Left lung (tissue), 10 donors: ENCODE data around the gene SLC4A3. TPM values are rescaled to one million over a fixed set of nuclear protein-coding genes. Genes with fewer than 3 reads are reported as not detected.

Experiments
- ATAC-seq: fragments of 200-7000 bp; cut with Tn5 transposase; one replicate; pipeline ENCODE4 v1.9.1; 2020; ENCODE audit warnings: moderate library complexity
- DNase-seq, 4 donors: peaks; one replicate each; pipeline ENCODE4 v3.0.0-alpha.2; 2013 to 2020
- H3K27ac ChIP-seq, 2 donors: fragments of 200-600 bp; sonication (generic) in 1 of 2; one replicate each; pipeline versions ENCODE4 v1.5.0 to v1.8.0; 2020 to 2021
- H3K27me3 ChIP-seq, 2 donors: fragments of 200-600 bp; sonication (generic) in 1 of 2; one replicate each; pipeline versions ENCODE4 v1.5.0 to v1.8.0; 2020 to 2021
- H3K36me3 ChIP-seq, 2 donors: fragments of 200-600 bp; sonication (generic) in 1 of 2; one replicate each; pipeline versions ENCODE4 v1.5.0 to v1.8.0; 2020 to 2021
- H3K4me1 ChIP-seq, 2 donors: fragments of 200-600 bp; one replicate each; pipeline ENCODE4 v1.8.0; 2021
- H3K4me3 ChIP-seq, 2 donors: fragments of 200-600 bp; sonication (generic) in 1 of 2; one replicate each; pipeline versions ENCODE4 v1.5.0 to v1.8.0; 2020 to 2021; ENCODE audit warnings: mild to moderate bottlenecking in 1 of 2
- H3K9me3 ChIP-seq, 2 donors: fragments of 200-600 bp; sonication (generic) in 1 of 2; one replicate each; pipeline versions ENCODE4 v1.5.0 to v1.8.0; 2020 to 2021
- CTCF ChIP-seq, 2 donors: fragments of 200-600 bp; sonication (generic) in 1 of 2; IDR thresholded peaks; one replicate each; pipeline versions ENCODE4 v1.5.0 to v1.8.0; 2021; ENCODE audit warnings: antibody characterized with exemption in 2 of 2
- intact Hi-C, 2 donors: fragments of 100-400 bp; cut with DNase I; formaldehyde crosslinking; loops; one replicate each; pipeline versions ENCODE4 v1.11.2 to v1.14.2; 2022
- polyA plus RNA-seq, 6 donors: library from polyadenylated mRNA; unstranded; fragments of 120-200 nt; gene quantifications; one replicate each; pipeline ENCODE4 v1.2.1, GENCODE V29; 2013; ENCODE audit not compliant: insufficient read length in 6 of 6
- total RNA-seq, 2 donors: library from RNA; stranded (reverse); fragmentation: NEBNext Ultra II Directional; extraction: Animal tissue kit (Norgen Biotek cat#: 25700); gene quantifications; one replicate each; pipeline ENCODE4 v1.2.1, GENCODE V29; 2021
- donor health status: DM: no; HTN: yes; CAD: no.
- donor health status: DM: no; HTN: no; CAD: no.

Gene SLC4A3
- total and polyA plus RNA-seq, 8 donors = 2.9 to 13.3 (median 9.8) TPM

GRCh38 chr2:219636144-219636915 is 8.9 kb downstream of the SLC4A3 start:
- Histone ChIP-seq H3K36me3 (no peaks in the 10 kb centered on the region), H3K4me3 (no peak overlapping the region), H3K4me1 (no peaks in the 10 kb centered on the region), H3K9me3 (no peaks in the 10 kb centered on the region), H3K27ac (no peak overlapping the region), H3K27me3 (peaks cover 0 to 28% of the 10 kb centered on the region in 2 donors)
- ATAC-seq = no peak
- intact Hi-C loops = no loop called here
- no peak for TF ChIP-seq CTCF (IDR thresholded peaks at IDR 0.05)
- DNase-seq = no peak

- H3K9me3 ChIP-seq = no peaks in the 10 kb centered on the region
- DNase-seq (no peak), ATAC-seq (no peak)
- TF ChIP-seq CTCF (IDR thresholded peaks at IDR 0.05) = no peak
- H3K4me1 ChIP-seq = peaks cover 0 to 2% of the 10 kb centered on the region in 2 donors
- peaks cover 0 to 26% of the 10 kb centered on the region in 2 donors for H3K27me3 ChIP-seq
- intact Hi-C loops = no loop called here
- H3K27ac ChIP-seq = no peak overlapping the region
- no peak overlapping the region for H3K4me3 ChIP-seq
- no peaks in the 10 kb centered on the region for H3K36me3 ChIP-seq
Measured at GRCh38 chr2:219636941-219637841, 9.8 kb downstream of the SLC4A3 start.

- Histone ChIP-seq H3K27ac (no peak overlapping the region), H3K4me1 (peaks cover 0 to 8% of the 10 kb centered on the region in 2 donors), H3K27me3 (peaks cover 0 to 23% of the 10 kb centered on the region in 2 donors), H3K4me3 (no peak overlapping the region), H3K36me3 (no peaks in the 10 kb centered on the region), H3K9me3 (no peaks in the 10 kb centered on the region)
- no peak for TF ChIP-seq CTCF (IDR thresholded peaks at IDR 0.05)
- intact Hi-C loops = no loop called here
- ATAC-seq (no peak), DNase-seq (no peak)
Measured at GRCh38 chr2:219637842-219638185, 10.4 kb downstream of the SLC4A3 start.

GRCh38 chr2:219638217-219638947 is 11.0 kb downstream of the SLC4A3 start:
- DNase-seq (no peak), ATAC-seq (no peak)
- intact Hi-C loops = no loop called here
- H3K9me3 ChIP-seq = no peaks in the 10 kb centered on the region
- H3K27ac ChIP-seq = no peak overlapping the region
- no peak for TF ChIP-seq CTCF (IDR thresholded peaks at IDR 0.05)
- H3K27me3 ChIP-seq = peaks cover 0 to 29% of the 10 kb centered on the region in 2 donors
- peaks cover 0 to 8% of the 10 kb centered on the region in 2 donors for H3K4me1 ChIP-seq
- no peaks in the 10 kb centered on the region for H3K36me3 ChIP-seq
- H3K4me3 ChIP-seq = no peak overlapping the region
